ENCODE data around the gene TAAR2.

GRCh38 chr6:132587424-132587823, 36.7 kb downstream of the TAAR2 start:
- TF ChIP-seq CTCF (IDR thresholded peaks at IDR 0.05 in 4 of 5, conservative IDR thresholded peaks at IDR 0.05 in 1 of 5) = no peak
- no peak for TF ChIP-seq POLR2A (IDR thresholded peaks at IDR 0.05)

Measured in gastrocnemius medialis (tissue), 4 donors.